ENCODE data around the gene CTSH. TPM values are rescaled to one million over a fixed set of nuclear protein-coding genes. Genes with fewer than 3 reads are reported as not detected.

Gene CTSH
- total RNA-seq, 1 experiment from 2014 or later = 20.4 TPM

DNA sequence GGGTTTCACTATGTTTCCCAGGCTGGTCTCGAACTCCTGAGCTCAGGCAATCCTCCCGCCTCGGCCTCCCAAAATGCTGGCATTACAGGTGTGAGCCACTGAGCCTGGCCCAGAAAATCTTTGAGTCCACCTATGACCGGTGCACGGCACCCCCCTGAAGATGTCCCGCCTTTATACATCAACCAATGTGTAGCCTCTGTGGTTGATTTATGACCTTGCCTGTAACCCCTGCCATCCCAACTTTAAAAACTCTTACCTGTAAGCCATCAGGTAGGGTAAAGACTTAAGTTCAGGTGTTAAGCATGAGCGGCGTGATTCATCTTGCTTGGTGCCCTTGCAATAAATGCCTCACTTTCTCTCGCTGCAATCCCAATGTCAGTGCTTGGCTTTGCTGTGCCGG lies 14.5 kb upstream of the CTSH start:
- H3K27ac Mint-ChIP-seq = no peak overlapping the region
- no peak for DNase-seq (ENCODE audit: low spot score)
- H3K36me3 Mint-ChIP-seq = no peaks in the 10 kb centered on the region
- peaks cover 7% of the 10 kb centered on the region; the same call in 1 of the 2 replicates for H3K4me1 Mint-ChIP-seq
- H3K27me3 Mint-ChIP-seq (ENCODE audit: low read depth) = no peaks in the 10 kb centered on the region
- ATAC-seq = no peak
- H3K4me3 Mint-ChIP-seq = no peak overlapping the region
- POLR2A ChIA-PET = no interaction called here
- CTCF ChIA-PET = interaction anchor here (1.1 to 1.8 kb wide), 3 partner anchors 15 to 48 kb away, joined by 3 to 6 read pairs (median 5); partner anchors contain the start of gene CTSH
- peaks cover 5% of the 10 kb centered on the region for H3K9me3 Mint-ChIP-seq
- TF ChIP-seq, protein P1, sequence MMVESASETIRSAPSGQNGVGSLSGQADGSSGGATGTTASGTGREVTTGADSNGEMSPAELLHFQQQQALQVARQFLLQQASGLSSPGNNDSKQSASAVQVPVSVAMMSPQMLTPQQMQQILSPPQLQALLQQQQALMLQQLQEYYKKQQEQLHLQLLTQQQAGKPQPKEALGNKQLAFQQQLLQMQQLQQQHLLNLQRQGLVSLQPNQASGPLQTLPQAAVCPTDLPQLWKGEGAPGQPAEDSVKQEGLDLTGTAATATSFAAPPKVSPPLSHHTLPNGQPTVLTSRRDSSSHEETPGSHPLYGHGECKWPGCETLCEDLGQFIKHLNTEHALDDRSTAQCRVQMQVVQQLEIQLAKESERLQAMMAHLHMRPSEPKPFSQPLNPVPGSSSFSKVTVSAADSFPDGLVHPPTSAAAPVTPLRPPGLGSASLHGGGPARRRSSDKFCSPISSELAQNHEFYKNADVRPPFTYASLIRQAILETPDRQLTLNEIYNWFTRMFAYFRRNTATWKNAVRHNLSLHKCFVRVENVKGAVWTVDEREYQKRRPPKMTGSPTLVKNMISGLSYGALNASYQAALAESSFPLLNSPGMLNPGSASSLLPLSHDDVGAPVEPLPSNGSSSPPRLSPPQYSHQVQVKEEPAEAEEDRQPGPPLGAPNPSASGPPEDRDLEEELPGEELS (CRISPR knock-in tag; IDR thresholded peaks at IDR 0.05) = no peak
- TF ChIP-seq, protein P2, sequence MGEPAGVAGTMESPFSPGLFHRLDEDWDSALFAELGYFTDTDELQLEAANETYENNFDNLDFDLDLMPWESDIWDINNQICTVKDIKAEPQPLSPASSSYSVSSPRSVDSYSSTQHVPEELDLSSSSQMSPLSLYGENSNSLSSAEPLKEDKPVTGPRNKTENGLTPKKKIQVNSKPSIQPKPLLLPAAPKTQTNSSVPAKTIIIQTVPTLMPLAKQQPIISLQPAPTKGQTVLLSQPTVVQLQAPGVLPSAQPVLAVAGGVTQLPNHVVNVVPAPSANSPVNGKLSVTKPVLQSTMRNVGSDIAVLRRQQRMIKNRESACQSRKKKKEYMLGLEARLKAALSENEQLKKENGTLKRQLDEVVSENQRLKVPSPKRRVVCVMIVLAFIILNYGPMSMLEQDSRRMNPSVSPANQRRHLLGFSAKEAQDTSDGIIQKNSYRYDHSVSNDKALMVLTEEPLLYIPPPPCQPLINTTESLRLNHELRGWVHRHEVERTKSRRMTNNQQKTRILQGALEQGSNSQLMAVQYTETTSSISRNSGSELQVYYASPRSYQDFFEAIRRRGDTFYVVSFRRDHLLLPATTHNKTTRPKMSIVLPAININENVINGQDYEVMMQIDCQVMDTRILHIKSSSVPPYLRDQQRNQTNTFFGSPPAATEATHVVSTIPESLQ (CRISPR knock-in tag; IDR thresholded peaks at IDR 0.05) = no peak
- TF ChIP-seq FOXP1 (CRISPR knock-in tag; IDR thresholded peaks at IDR 0.05; ENCODE audit: borderline replicate concordance) (no peak), TCF7 (CRISPR knock-in tag; IDR thresholded peaks at IDR 0.05; ENCODE audit: low read depth) (no peak), ETV6 (CRISPR knock-in tag; IDR thresholded peaks at IDR 0.05) (no peak), NR1H2 (CRISPR knock-in tag; IDR thresholded peaks at IDR 0.05) (no peak), JAZF1 (CRISPR knock-in tag; IDR thresholded peaks at IDR 0.05) (no peak), E2F5 (CRISPR knock-in tag; IDR thresholded peaks at IDR 0.05) (no peak)

- CTCF ChIA-PET = interaction anchor here (1.0 to 2.3 kb wide), 2 partner anchors 22 to 50 kb away, joined by 4 to 12 read pairs; no protein-coding TSS in a partner anchor
- Mint-ChIP-seq H3K4me3 (no peak overlapping the region), H3K4me1 (peaks cover 7% of the 10 kb centered on the region; the same call in 1 of the 2 replicates), H3K9me3 (peaks cover 5% of the 10 kb centered on the region), H3K36me3 (no peaks in the 10 kb centered on the region), H3K27ac (no peak overlapping the region), H3K27me3 (ENCODE audit: low read depth) (no peaks in the 10 kb centered on the region)
- ATAC-seq = no peak
- POLR2A ChIA-PET = no interaction called here
- TF ChIP-seq CBFB (CRISPR knock-in tag; IDR thresholded peaks at IDR 0.05; ENCODE audit: low read depth) = no peak
- DNase-seq (ENCODE audit: low spot score) = no peak
Observed at GRCh38 chr15:78957416-78958093, 12.7 kb upstream of the CTSH start.

DNA sequence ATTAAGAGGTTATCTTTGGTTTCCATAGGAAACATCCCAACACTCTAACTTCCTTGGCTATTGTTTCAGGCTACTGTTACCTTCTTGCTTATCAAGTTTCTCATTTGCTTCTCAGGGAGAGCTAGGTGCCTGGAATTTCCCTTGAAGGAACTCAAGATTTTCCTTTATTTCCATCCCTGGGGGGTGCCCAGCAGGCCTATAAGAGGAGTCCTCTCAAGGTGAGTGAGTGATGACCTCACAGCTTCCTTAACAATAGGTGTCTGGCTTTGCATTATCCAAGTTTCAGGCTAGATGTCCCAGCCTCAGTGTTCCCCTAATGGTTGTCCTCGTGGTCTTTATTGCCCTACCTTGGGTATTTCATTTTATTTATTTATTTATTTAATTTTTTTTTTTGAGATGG lies 12.1 kb upstream of the CTSH start:
- Mint-ChIP-seq H3K27me3 (ENCODE audit: low read depth) (no peaks in the 10 kb centered on the region), H3K36me3 (no peaks in the 10 kb centered on the region), H3K4me3 (no peak overlapping the region), H3K4me1 (peaks cover 7% of the 10 kb centered on the region), H3K9me3 (peaks cover 5% of the 10 kb centered on the region), H3K27ac (no peak overlapping the region)
- no peak for DNase-seq (ENCODE audit: low spot score)
- ChIA-PET POLR2A (no interaction called here), CTCF (interaction anchor here (1.0 to 2.3 kb wide), 3 partner anchors 12 to 50 kb away, joined by 3 to 12 read pairs (median 4); partner anchors contain the start of gene CTSH)
- no peak for ATAC-seq
- no peak for TF ChIP-seq ELF4 (CRISPR knock-in tag; IDR thresholded peaks at IDR 0.05; ENCODE audit: low read depth)
- no peak for TF ChIP-seq HMGA2 (CRISPR knock-in tag; IDR thresholded peaks at IDR 0.05)
- TF ChIP-seq, protein P3, sequence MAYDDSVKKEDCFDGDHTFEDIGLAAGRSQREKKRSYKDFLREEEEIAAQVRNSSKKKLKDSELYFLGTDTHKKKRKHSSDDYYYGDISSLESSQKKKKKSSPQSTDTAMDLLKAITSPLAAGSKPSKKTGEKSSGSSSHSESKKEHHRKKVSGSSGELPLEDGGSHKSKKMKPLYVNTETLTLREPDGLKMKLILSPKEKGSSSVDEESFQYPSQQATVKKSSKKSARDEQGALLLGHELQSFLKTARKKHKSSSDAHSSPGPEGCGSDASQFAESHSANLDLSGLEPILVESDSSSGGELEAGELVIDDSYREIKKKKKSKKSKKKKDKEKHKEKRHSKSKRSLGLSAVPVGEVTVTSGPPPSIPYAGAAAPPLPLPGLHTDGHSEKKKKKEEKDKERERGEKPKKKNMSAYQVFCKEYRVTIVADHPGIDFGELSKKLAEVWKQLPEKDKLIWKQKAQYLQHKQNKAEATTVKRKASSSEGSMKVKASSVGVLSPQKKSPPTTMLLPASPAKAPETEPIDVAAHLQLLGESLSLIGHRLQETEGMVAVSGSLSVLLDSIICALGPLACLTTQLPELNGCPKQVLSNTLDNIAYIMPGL (CRISPR knock-in tag; IDR thresholded peaks at IDR 0.05) = no peak
- TF ChIP-seq PREB (CRISPR knock-in tag; IDR thresholded peaks at IDR 0.05; ENCODE audit: borderline replicate concordance) = no peak
- no peak for TF ChIP-seq E2F1 (CRISPR knock-in tag; IDR thresholded peaks at IDR 0.05)
- no peak for TF ChIP-seq SMAD3 (CRISPR knock-in tag; IDR thresholded peaks at IDR 0.05; ENCODE audit: borderline replicate concordance)
- TF ChIP-seq, protein P4, sequence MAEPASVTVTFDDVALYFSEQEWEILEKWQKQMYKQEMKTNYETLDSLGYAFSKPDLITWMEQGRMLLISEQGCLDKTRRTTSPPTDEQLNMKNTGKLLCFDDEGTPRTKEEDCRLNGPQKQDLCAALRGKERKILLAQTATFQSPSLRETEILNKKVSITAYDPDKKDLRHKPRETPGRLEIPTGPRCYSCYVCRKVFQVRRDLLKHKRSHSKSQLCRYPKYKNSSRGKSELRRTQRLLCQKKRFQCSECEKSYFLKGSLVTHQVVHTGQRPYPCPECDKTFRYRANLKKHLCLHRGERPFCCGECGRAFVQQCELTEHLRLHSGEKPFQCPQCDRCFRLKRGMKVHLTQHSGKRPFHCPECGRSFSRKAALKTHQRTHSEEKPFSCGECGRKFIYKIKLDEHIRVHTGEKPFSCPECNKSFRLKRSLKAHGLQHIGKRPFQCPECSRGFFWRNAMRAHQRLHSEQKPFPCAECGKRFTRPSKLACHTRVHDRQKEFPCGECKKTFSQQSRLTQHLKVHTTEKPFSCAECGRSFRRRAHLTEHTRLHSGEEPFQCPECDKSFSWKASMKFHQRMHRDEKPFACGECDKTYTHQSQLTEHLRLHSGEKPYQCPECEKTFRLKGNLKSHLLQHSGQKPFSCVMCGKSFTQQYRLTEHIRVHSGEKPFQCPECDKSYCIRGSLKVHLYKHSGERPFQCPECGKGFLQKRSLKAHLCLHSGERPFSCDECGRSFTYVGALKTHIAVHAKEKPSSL (CRISPR knock-in tag; conservative IDR thresholded peaks at IDR 0.05) = no peak
- TF ChIP-seq ZMAT4 (CRISPR knock-in tag; IDR thresholded peaks at IDR 0.05) = no peak
